GM23338 (cell line): ENCODE measurements around the gene NEIL1. TPM values are rescaled to one million over a fixed set of nuclear protein-coding genes. Genes with fewer than 3 reads are reported as not detected.
A peak's percentile ranks its signal among the peaks of the same experiment; 100 is the strongest.

ENCODE experiments used
- ATAC-seq: fragments of 200-7000 bp; cut with Tn5 transposase; 3 replicates; pipeline ENCODE4 v1.9.1; 2020
- DNase-seq: peaks from one replicate; pipeline ENCODE4 v3.0.0-alpha.2; 2015; ENCODE audit warnings: low spot score
- H2AFZ ChIP-seq: fragments of 200-600 bp; sonication (generic); 2 replicates; pipeline ENCODE4 v1.8.0; 2016; ENCODE audit warnings: antibody characterized with exemption, mild to moderate bottlenecking, moderate library complexity
- H3F3A ChIP-seq: fragments of 200-600 bp; sonication (generic); replicated peaks from 2 replicates; pipeline ENCODE4 v1.8.0; 2017; ENCODE audit warnings: antibody characterized with exemption, mixed run types, low read depth
- H3K27ac ChIP-seq: fragments of 200-600 bp; sonication (generic); 2 replicates; pipeline ENCODE4 v1.6.1; 2016; ENCODE audit warnings: low read depth
- H3K27me3 ChIP-seq: fragments of 200-600 bp; sonication (generic); 2 replicates; pipeline ENCODE4 v1.8.0; 2016; ENCODE audit warnings: mild to moderate bottlenecking, mixed run types, moderate library complexity; ENCODE audit not compliant: insufficient read depth
- H3K36me3 ChIP-seq: fragments of 200-600 bp; sonication (generic); 2 replicates; pipeline ENCODE4 v1.8.0; 2016; ENCODE audit warnings: mild to moderate bottlenecking; ENCODE audit not compliant: insufficient read depth
- H3K4me1 ChIP-seq: fragments of 200-600 bp; sonication (generic); 2 replicates; pipeline ENCODE4 v1.8.0; 2016; ENCODE audit warnings: mild to moderate bottlenecking, moderate library complexity; ENCODE audit not compliant: insufficient read depth
- H3K4me2 ChIP-seq: fragments of 200-600 bp; sonication (generic); 2 replicates; pipeline ENCODE4 v1.7.1; 2017; ENCODE audit warnings: mixed run types
- H3K4me3 ChIP-seq: fragments of 200-600 bp; sonication (generic); 2 replicates; pipeline ENCODE4 v1.6.1; 2016; ENCODE audit warnings: mixed run types
- H3K79me2 ChIP-seq: fragments of 200-600 bp; sonication (generic); replicated peaks from 2 replicates; pipeline ENCODE4 v1.8.0; 2017; ENCODE audit warnings: mild to moderate bottlenecking; ENCODE audit not compliant: insufficient read depth
- H3K9me2 ChIP-seq: fragments of 200-600 bp; sonication (generic); 2 replicates; pipeline ENCODE4 v1.8.0; 2017; ENCODE audit not compliant: insufficient read depth
- H4K20me1 ChIP-seq: fragments of 200-600 bp; sonication (generic); replicated peaks from 2 replicates; pipeline ENCODE4 v1.8.0; 2017; ENCODE audit warnings: mild to moderate bottlenecking; ENCODE audit not compliant: insufficient read depth
- H3K27ac Mint-ChIP-seq: 2 replicates; pipeline ENCODE4 v1.8.0; 2020; ENCODE audit warnings: inconsistent platforms, mild to moderate bottlenecking, moderate library complexity, mixed read lengths
- H3K27me3 Mint-ChIP-seq: 3 replicates; pipeline ENCODE4 v1.8.0; 2022; ENCODE audit warnings: low read depth, mild to moderate bottlenecking, moderate library complexity, mixed read lengths, inconsistent platforms; ENCODE audit not compliant: insufficient read depth, poor library complexity
- H3K36me3 Mint-ChIP-seq: 3 replicates; pipeline ENCODE4 v1.8.0; 2021; ENCODE audit warnings: low read depth, mild to moderate bottlenecking, inconsistent platforms, moderate library complexity, mixed read lengths
- H3K4me1 Mint-ChIP-seq: 3 replicates; pipeline ENCODE4 v1.8.0; 2020; ENCODE audit warnings: mild to moderate bottlenecking, inconsistent platforms, mixed read lengths
- H3K4me3 Mint-ChIP-seq: 3 replicates; pipeline ENCODE4 v1.8.0; 2021; ENCODE audit warnings: moderate library complexity, mild to moderate bottlenecking, inconsistent platforms, mixed read lengths
- H3K9me3 Mint-ChIP-seq: 3 replicates; pipeline ENCODE4 v1.8.0; 2020; ENCODE audit warnings: moderate library complexity, mild to moderate bottlenecking, inconsistent platforms, mixed read lengths
- CREB1 ChIP-seq: fragments of 250-450 bp; sonication (Bioruptor Pico); IDR thresholded peaks from 2 replicates; pipeline ENCODE4 v1.5.0; 2020; ENCODE audit warnings: low read depth, mild to moderate bottlenecking, moderate library complexity
- POLR2AphosphoS5 ChIP-seq: IDR thresholded peaks from 2 replicates; pipeline ENCODE4 v1.6.1; 2016; ENCODE audit warnings: antibody characterized with exemption, low read depth
- REST ChIP-seq: IDR thresholded peaks from one replicate; pipeline ENCODE4 v1.6.1; 2018; ENCODE audit warnings: antibody characterized with exemption; ENCODE audit not compliant: unreplicated experiment
- ZNF114 ChIP-seq: fragments of 250-450 bp; sonication (Bioruptor Pico); IDR thresholded peaks from 2 replicates; pipeline ENCODE4 v1.5.0; 2020; ENCODE audit warnings: mild to moderate bottlenecking, moderate library complexity
- ZNF331 ChIP-seq: fragments of 250-450 bp; sonication (Bioruptor Pico); IDR thresholded peaks from 2 replicates; pipeline ENCODE4 v1.5.0; 2020; ENCODE audit warnings: low read depth, mild to moderate bottlenecking, moderate library complexity
- polyA plus RNA-seq: library from polyadenylated mRNA; unstranded; fragments of >200 nt; fragmentation: Nextera tagmentation; extraction: Ambion mirVana; gene quantifications from 2 replicates; pipeline ENCODE4 v1.2.1, GENCODE V29; 2016
- total RNA-seq: library from RNA; depleted of rRNA; stranded (reverse); fragments of >200 nt; shearing (Covaris generic); gene quantifications from 2 replicates; pipeline ENCODE4 v1.2.3, GENCODE V29; 2014

Gene NEIL1
- total and polyA plus RNA-seq, 2 experiments from 2014 or later, result 6.2 to 17.0 TPM

- peaks cover 4% of the 10 kb centered on the region; the same call in 2 of the 3 replicates for H3K4me1 Mint-ChIP-seq
These were observed 3.9 kb downstream of the NEIL1 start for GRCh38 chr15:75350601-75351361.

GRCh38 chr15:75352186-75353080 is 5.6 kb downstream of the NEIL1 start:
- Histone ChIP-seq H2AFZ (no peak overlapping the region), H3K4me3 (no peak overlapping the region), H4K20me1 (no peaks in the 10 kb centered on the region), H3K79me2 (no peaks in the 10 kb centered on the region), H3K27me3 (peaks cover 23% of the 10 kb centered on the region), H3F3A (no peaks in the 10 kb centered on the region), H3K27ac (no peak overlapping the region), H3K4me1 (no peaks in the 10 kb centered on the region; the same call in 1 of the 2 replicates), H3K36me3 (no peaks in the 10 kb centered on the region), H3K9me2 (0 out of 2 replicates have a peak, but pooled peaks cover 5% of the 10 kb centered on the region), H3K4me2 (no peak overlapping the region)
- peaks cover 4% of the 10 kb centered on the region; the same call in 1 of the 3 replicates for H3K4me1 Mint-ChIP-seq
- H3K4me3 Mint-ChIP-seq, result no peak overlapping the region
- H3K9me3 Mint-ChIP-seq, result no peaks in the 10 kb centered on the region
- DNase-seq (no peak), ATAC-seq (no peak)
- H3K27me3 Mint-ChIP-seq, result peaks cover 28% of the 10 kb centered on the region
- H3K36me3 Mint-ChIP-seq, result peaks cover 5% of the 10 kb centered on the region; the same call in 1 of the 3 replicates
- TF ChIP-seq ZNF114 (no peak), REST (no peak)
- H3K27ac Mint-ChIP-seq, result no peak overlapping the region

More at GRCh38 chr15:75350601-75351361, 3.9 kb downstream of the NEIL1 start:
- no peak overlapping the region for H2AFZ ChIP-seq
- no peak for TF ChIP-seq ZNF114
- peak; percentile 14; the same call in 1 of the 2 replicates for TF ChIP-seq POLR2AphosphoS5
- TF ChIP-seq CREB1 (CRISPR knock-in tag), result no peak
- no peak for TF ChIP-seq ZNF331 (CRISPR knock-in tag)
- no peaks in the 10 kb centered on the region for H4K20me1 ChIP-seq
- H3K4me2 ChIP-seq, result no peak overlapping the region
- no peak overlapping the region for H3K4me3 ChIP-seq
- peaks cover 35% of the 10 kb centered on the region for H3K27me3 ChIP-seq
- no peaks in the 10 kb centered on the region for H3K9me3 Mint-ChIP-seq
- H3K27ac Mint-ChIP-seq, result no peak overlapping the region
- DNase-seq (no peak), ATAC-seq (no peak)
- 0 out of 2 replicates have a peak, but pooled peaks cover 5% of the 10 kb centered on the region for H3K9me2 ChIP-seq
- H3F3A ChIP-seq, result 0 out of 2 replicates have a peak, but pooled peaks cover 4% of the 10 kb centered on the region
- H3K36me3 ChIP-seq, result no peaks in the 10 kb centered on the region
- H3K36me3 Mint-ChIP-seq, result peaks cover 5% of the 10 kb centered on the region; the same call in 1 of the 3 replicates
- no peaks in the 10 kb centered on the region for H3K79me2 ChIP-seq
- H3K4me3 Mint-ChIP-seq, result no peak overlapping the region
- peaks cover 31% of the 10 kb centered on the region for H3K27me3 Mint-ChIP-seq
- H3K4me1 ChIP-seq, result peaks cover 4% of the 10 kb centered on the region; the same call in 1 of the 2 replicates
- no peak overlapping the region for H3K27ac ChIP-seq
